Measurements from ENCODE around the gene SMYD3.

Gene SMYD3

DNA sequence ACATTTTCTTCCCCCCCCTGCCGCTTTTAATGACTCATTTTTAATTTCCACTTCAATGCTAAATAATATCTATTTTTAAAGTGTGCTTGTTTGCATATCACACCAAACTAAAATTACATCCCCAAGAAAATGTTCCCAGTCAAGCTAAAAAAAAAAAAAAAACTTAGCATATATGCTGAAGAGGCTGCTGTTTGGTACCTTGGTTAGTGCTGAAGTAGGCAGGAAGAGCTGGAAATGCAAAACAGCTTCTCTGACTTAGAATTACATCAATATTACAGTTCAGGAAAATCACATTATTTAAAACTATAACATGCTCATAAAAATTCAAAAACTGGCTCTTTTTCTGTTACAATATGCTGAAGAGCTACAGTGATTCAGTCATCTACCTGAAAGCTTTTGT, 372.3 kb downstream of the SMYD3 start:
- DNase-seq (ENCODE audit: low read depth), result no peak
- H3K4me3 ChIP-seq (ENCODE audit: low read depth, low read length), result no peak overlapping the region
- no peak for TF ChIP-seq CTCF (conservative IDR thresholded peaks at IDR 0.05; ENCODE audit: low read depth, low read length)

DNA sequence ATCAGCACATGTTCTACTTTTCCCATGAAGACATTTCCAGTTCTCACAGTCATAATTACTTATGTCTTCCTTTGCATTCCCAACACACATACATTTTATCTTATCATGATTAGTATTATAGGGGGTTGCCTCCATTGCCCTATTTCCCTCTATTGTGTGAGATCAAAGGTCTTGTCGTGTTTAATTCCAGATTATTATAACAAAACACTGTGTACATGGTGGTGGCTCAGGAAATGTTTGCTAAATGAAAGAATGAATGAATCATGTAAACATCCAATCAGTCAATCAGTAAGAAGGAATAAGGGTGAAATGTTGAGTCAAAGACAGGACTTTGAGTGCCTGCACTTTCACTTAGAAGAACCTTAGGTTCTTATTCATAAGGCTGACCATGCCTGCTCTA, 376.0 kb downstream of the SMYD3 start:
- no peak for DNase-seq (ENCODE audit: low read depth)
- TF ChIP-seq CTCF (conservative IDR thresholded peaks at IDR 0.05; ENCODE audit: low read depth, low read length), result no peak
- H3K4me3 ChIP-seq (ENCODE audit: low read depth, low read length), result no peak overlapping the region

DNA sequence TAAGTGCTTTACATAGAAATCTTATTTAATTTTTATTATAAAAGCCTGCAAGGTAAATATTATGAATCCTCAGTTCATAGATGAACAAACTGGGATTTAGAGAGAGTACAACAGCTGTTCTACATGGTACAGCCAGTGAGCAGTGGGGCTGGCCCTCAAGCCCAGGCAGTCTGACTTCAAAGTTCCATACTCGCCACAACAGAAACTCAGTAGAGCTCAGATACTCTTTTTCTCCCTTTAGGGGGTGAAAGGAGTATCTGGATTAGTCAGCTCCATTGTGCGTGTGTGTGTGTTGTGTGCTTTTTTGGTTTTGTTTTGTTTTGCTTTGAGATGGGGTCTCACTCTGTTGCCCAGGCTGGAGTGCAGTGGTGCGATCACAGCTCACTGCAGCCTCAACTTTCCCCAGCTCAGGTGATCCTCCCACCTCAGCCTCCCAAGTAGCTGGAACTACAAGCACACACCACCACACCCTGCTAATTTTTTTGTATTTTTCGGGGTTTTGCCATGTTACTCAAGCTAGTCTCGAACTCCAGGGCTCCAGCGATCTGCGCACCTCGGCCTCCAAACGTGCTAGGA, 378.5 kb downstream of the SMYD3 start:
- H3K4me3 ChIP-seq (ENCODE audit: low read depth, low read length), result no peak overlapping the region
- no peak for TF ChIP-seq CTCF (conservative IDR thresholded peaks at IDR 0.05; ENCODE audit: low read depth, low read length)
- DNase-seq (ENCODE audit: low read depth), result no peak

GRCh38 chr1:246126580-246126979, 380.5 kb downstream of the SMYD3 start:
- DNase-seq (ENCODE audit: low read depth), result no peak
- TF ChIP-seq CTCF (conservative IDR thresholded peaks at IDR 0.05; ENCODE audit: low read depth, low read length), result no peak
- no peak overlapping the region for H3K4me3 ChIP-seq (ENCODE audit: low read depth, low read length)

DNA sequence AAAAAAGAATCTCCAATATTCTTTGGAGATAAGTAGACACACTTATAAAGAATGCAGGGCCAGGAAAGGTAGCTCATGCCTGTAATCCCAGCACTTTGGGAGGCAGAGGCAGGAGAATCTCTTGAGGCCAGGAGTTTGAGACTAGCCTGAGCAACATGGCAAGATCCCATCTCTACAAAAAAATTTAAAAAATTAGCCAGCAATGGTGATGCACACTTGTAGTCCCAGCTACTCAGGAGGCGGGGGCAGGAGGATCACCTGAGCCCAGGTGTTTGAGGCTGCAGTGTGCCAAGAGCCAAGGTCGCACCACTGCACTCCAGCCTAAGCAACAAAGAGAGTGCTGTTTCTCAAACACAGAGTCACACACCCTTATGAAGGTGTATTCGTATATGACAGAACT, 385.0 kb downstream of the SMYD3 start:
- DNase-seq (ENCODE audit: low read depth), result no peak
- no peak for TF ChIP-seq CTCF (conservative IDR thresholded peaks at IDR 0.05; ENCODE audit: low read depth, low read length)
- no peak overlapping the region for H3K4me3 ChIP-seq (ENCODE audit: low read depth, low read length)

- H3K4me3 ChIP-seq (ENCODE audit: low read depth, low read length), result no peak overlapping the region
- no peak for DNase-seq (ENCODE audit: low read depth)
- no peak for TF ChIP-seq CTCF (conservative IDR thresholded peaks at IDR 0.05; ENCODE audit: low read depth, low read length)
Observed at GRCh38 chr1:246121533-246121932, 385.5 kb downstream of the SMYD3 start.

DNA sequence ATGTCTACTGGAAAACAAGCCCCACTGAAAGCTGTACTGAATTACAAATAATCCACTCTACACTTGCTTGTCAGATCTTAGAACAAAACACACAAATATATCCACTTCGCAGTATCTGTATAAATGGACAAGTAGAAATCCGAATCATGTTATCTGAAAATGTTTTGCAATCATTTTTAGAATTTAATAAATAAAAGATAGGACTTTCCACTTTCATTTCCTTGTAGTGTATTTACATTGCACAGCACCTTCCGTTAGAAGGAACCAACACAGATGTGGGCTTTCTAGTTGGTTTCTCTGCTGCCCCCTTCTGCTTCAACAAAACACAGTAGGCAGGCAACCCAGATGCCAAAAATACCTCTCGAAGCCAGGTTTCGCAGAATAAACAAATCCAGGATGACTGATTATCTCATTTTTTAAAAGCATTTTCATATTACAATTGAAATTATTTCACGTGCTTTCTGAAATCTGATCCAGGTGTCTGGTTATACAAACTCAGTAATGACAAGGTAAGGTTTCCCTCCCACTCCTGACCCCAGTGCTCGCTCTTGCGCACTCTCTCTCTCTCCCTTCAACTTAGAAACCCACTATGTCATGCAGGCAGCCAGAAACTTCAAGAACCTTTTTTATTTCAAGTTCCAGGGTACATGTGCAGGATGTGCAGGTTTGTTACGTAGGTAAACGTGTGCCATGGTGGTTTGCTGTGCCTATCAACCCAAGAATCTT, 389.9 kb downstream of the SMYD3 start:
- DNase-seq (ENCODE audit: low read depth), result peak; percentile 87
- no peak overlapping the region for H3K4me3 ChIP-seq (ENCODE audit: low read depth, low read length)
- peak; percentile 81 for TF ChIP-seq CTCF (conservative IDR thresholded peaks at IDR 0.05; ENCODE audit: low read depth, low read length)
